Esophagus squamous epithelium (tissue), 5 donors: ENCODE measurements around the gene KIF22. TPM values are rescaled to one million over a fixed set of nuclear protein-coding genes. Genes with fewer than 3 reads are reported as not detected.
A peak's percentile ranks its signal among the peaks of the same experiment; 100 is the strongest.

Experiments
- DNase-seq: peaks from one replicate; lab custom pipeline; 2025; lab: John Stamatoyannopoulos, UW
- H3K27ac ChIP-seq, 4 donors: fragments of 200-600 bp; sonication (generic); one replicate each; pipeline ENCODE4 v1.5.1; 2016 to 2019; ENCODE audit warnings: mild to moderate bottlenecking in 1 of 4
- H3K27me3 ChIP-seq, 4 donors: fragments of 200-600 bp; sonication (generic); 1 replicate in 3 of 4; 2 replicates in 1 of 4; pipeline versions ENCODE4 v1.5.1 to v1.6.0; 2017 to 2021; ENCODE audit warnings: antibody characterized with exemption in 1 of 4
- H3K36me3 ChIP-seq, 3 donors: fragments of 200-600 bp; sonication (generic); one replicate each; pipeline ENCODE4 v1.5.1; 2016 to 2019
- H3K4me1 ChIP-seq, 3 donors: fragments of 200-600 bp; sonication (generic); one replicate each; pipeline ENCODE4 v1.5.1; 2017 to 2019
- H3K4me3 ChIP-seq, 4 donors: fragments of 200-600 bp; sonication (generic); 1 replicate in 3 of 4; 2 replicates in 1 of 4; pipeline ENCODE4 v1.5.1; 2016 to 2019; ENCODE audit warnings: mild to moderate bottlenecking in 2 of 4, moderate library complexity in 1 of 4
- H3K9me3 ChIP-seq, 3 donors: fragments of 200-600 bp; sonication (generic); one replicate each; pipeline ENCODE4 v1.5.1; 2016 to 2019
- CTCF ChIP-seq, 6 experiments: fragments of 450-650 bp in 4 of 6; fragments of 200-600 bp in 2 of 6; sonication (generic) in 2 of 6; IDR thresholded peaks; one replicate each; pipeline ENCODE4 v1.5.1; 2016 to 2019; ENCODE audit warnings: antibody characterized with exemption in 6 of 6, mild to moderate bottlenecking in 4 of 6, moderate library complexity in 4 of 6
- POLR2A ChIP-seq, 4 donors: fragments of 450-650 bp; IDR thresholded peaks; one replicate each; pipeline ENCODE4 v1.6.1; 2017; ENCODE audit warnings: antibody characterized with exemption in 4 of 4, mild to moderate bottlenecking in 4 of 4, moderate library complexity in 3 of 4
- WGBS, 2 donors: methylation state at CpG; one replicate each; pipeline ENCODE4 v1.1.5; 2018; 5-methylcytosine and 5-hydroxymethylcytosine counted together
- intact Hi-C: fragments of 100-400 bp; cut with DNase I; formaldehyde crosslinking; loops from one replicate; pipeline ENCODE4 v1.15.0; 2022
- total RNA-seq, 4 donors: library from RNA; depleted of rRNA; stranded (reverse); fragments of >200 nt; gene quantifications; one replicate each; pipeline ENCODE4 v1.1.0, GENCODE V29; 2016
- donor health status: DM: yes; HTN: yes; CAD: no.

Gene KIF22
- total RNA-seq, 4 donors from 2014 or later = 31.0 to 46.3 (median 37.6) TPM

GRCh38 chr16:29815032-29815721 lies 24.6 kb downstream of the KIF22 start:
- H3K36me3 ChIP-seq = peaks cover 0 to 26% (median 0%) of the 10 kb centered on the region in 3 donors
- peaks cover 45 to 90% (median 72%) of the 10 kb centered on the region in 3 donors for H3K4me1 ChIP-seq
- DNase-seq = no peak
- peak overlapping the region; percentile 67 to 86 (median 80) for H3K4me3 ChIP-seq
- WGBS, 2 donors = 7 to 8% methylated on average over 9 to 26 of the region's 39 CpGs
- peak overlapping the region; percentile 93 to 97 (median 96) for H3K27ac ChIP-seq
- TF ChIP-seq CTCF (IDR thresholded peaks at IDR 0.05) = no peak
- TF ChIP-seq POLR2A (IDR thresholded peaks at IDR 0.05) = no peak
- H3K9me3 ChIP-seq = no peaks in the 10 kb centered on the region
- H3K27me3 ChIP-seq = peaks cover 0 to 17% (median 0%) of the 10 kb centered on the region in 4 donors
- intact Hi-C loops = no loop called here

- H3K9me3 ChIP-seq = no peaks in the 10 kb centered on the region
- intact Hi-C loops = no loop called here
- DNase-seq = peak; percentile 94
- peaks cover 0 to 22% (median 0%) of the 10 kb centered on the region in 3 donors for H3K36me3 ChIP-seq
- TF ChIP-seq POLR2A (IDR thresholded peaks at IDR 0.05) (peak in 3 of 4 donors; percentile 53 to 78 (median 70)), CTCF (IDR thresholded peaks at IDR 0.05) (peak; percentile 79 to 95 (median 89))
- peak within 1 kb of the TSS; percentile 93 to 97 (median 96) for H3K27ac ChIP-seq
- 0 to 1% methylated on average over 12 to 13 of the region's 70 CpGs for WGBS, 2 donors
- peaks cover 0 to 17% (median 0%) of the 10 kb centered on the region in 4 donors for H3K27me3 ChIP-seq
- peaks cover 41 to 90% (median 64%) of the 10 kb centered on the region in 3 donors for H3K4me1 ChIP-seq
- H3K4me3 ChIP-seq = peak within 1 kb of the TSS; percentile 67 to 86 (median 80)
Measured at GRCh38 chr16:29815793-29816693, 25.5 kb downstream of the KIF22 start, which contains the start of gene PAGR1. Gene PAGR1, plus strand, starts transcription at chr16:29816152. Its CDS starts 374 bp downstream, at chr16:29816526.

GRCh38 chr16:29816694-29817441 lies 26.3 kb downstream of the KIF22 start:
- Histone ChIP-seq H3K27ac (peak overlapping the region; percentile 93 to 97 (median 96)), H3K4me1 (peaks cover 43 to 90% (median 65%) of the 10 kb centered on the region in 3 donors), H3K9me3 (no peaks in the 10 kb centered on the region), H3K4me3 (peak overlapping the region; percentile 67 to 86 (median 80)), H3K27me3 (peaks cover 0 to 14% (median 0%) of the 10 kb centered on the region in 4 donors), H3K36me3 (peaks cover 0 to 22% (median 0%) of the 10 kb centered on the region in 3 donors)
- TF ChIP-seq CTCF (IDR thresholded peaks at IDR 0.05) (peak in 1 of 6 experiments; percentile 26), POLR2A (IDR thresholded peaks at IDR 0.05) (no peak)
- intact Hi-C loops = no loop called here
- no peak for DNase-seq
- 1% methylated on average over 17 to 27 of the region's 37 CpGs for WGBS, 2 donors

- DNase-seq = no peak
- WGBS, 2 donors = 45 to 70% methylated on average over 4 of the region's 4 CpGs
- peaks cover 45 to 90% (median 65%) of the 10 kb centered on the region in 3 donors for H3K4me1 ChIP-seq
- H3K36me3 ChIP-seq = peaks cover 0 to 22% (median 3%) of the 10 kb centered on the region in 3 donors
- H3K27ac ChIP-seq = no peak overlapping the region
- TF ChIP-seq CTCF (IDR thresholded peaks at IDR 0.05) (no peak), POLR2A (IDR thresholded peaks at IDR 0.05) (no peak)
- H3K9me3 ChIP-seq = no peaks in the 10 kb centered on the region
- intact Hi-C loops = no loop called here
- H3K4me3 ChIP-seq = no peak overlapping the region
- H3K27me3 ChIP-seq = peaks cover 0 to 2% (median 0%) of the 10 kb centered on the region in 4 donors
Measured at GRCh38 chr16:29818082-29818481, 27.5 kb downstream of the KIF22 start.
